K562 (cell line): Measurements from ENCODE around the gene MATK. TPM values are rescaled to one million over a fixed set of nuclear protein-coding genes. Genes with fewer than 3 reads are reported as not detected.
A peak's percentile ranks its signal among the peaks of the same experiment; 100 is the strongest.

Experiments used
- CBFB ChIP-seq: sonication (generic); formaldehyde crosslinking; IDR thresholded peaks from 2 replicates; pipeline ENCODE4 v1.4.0; 2020; ENCODE audit warnings: mild to moderate bottlenecking, missing genetic modification reagents
- CREM ChIP-seq: IDR thresholded peaks from 2 replicates; pipeline ENCODE4 v1.6.1; 2014; ENCODE audit warnings: antibody characterized with exemption, low read depth
- ELF1 ChIP-seq: fragments of 200-800 bp; sonication (Bioruptor generic); IDR thresholded peaks from 2 replicates; pipeline ENCODE4 v1.6.1; 2016; ENCODE audit warnings: missing genetic modification characterization, missing compliant biosample characterization
- ESRRA ChIP-seq: fragments of 450-650 bp; IDR thresholded peaks from 2 replicates; pipeline ENCODE4 v1.6.1; 2014; ENCODE audit warnings: low read depth, mild to moderate bottlenecking, moderate library complexity, borderline replicate concordance
- GMEB1 ChIP-seq: fragments of 250-450 bp; sonication (Bioruptor Pico); IDR thresholded peaks from 2 replicates; pipeline ENCODE4 v1.4.0; 2020; ENCODE audit warnings: mild to moderate bottlenecking
- HNRNPLL ChIP-seq: fragments of 200-400 bp; formaldehyde crosslinking; IDR thresholded peaks from 2 replicates; pipeline ENCODE4 v1.6.1; 2017; ENCODE audit warnings: low read length, low read depth, mild to moderate bottlenecking; ENCODE audit not compliant: poor library complexity, severe bottlenecking
- NFIC ChIP-seq: fragments of 450-650 bp; IDR thresholded peaks from 2 replicates; pipeline ENCODE4 v1.6.1; 2017; ENCODE audit warnings: mild to moderate bottlenecking, inconsistent platforms
- RBBP5 ChIP-seq: fragments of 200-600 bp; sonication (generic); IDR thresholded peaks from 2 replicates; pipeline ENCODE4 v1.6.1; 2012; ENCODE audit warnings: borderline replicate concordance, mild to moderate bottlenecking, low read length, control low read depth, inconsistent platforms; ENCODE audit not compliant: insufficient read depth, poor library complexity, severe bottlenecking
- REST ChIP-seq, 2 experiments: fragments of 450-650 bp; formaldehyde crosslinking in 1 of 2; IDR thresholded peaks; 2 replicates each; pipeline versions ENCODE4 v1.4.0 to v1.6.1; 2014 to 2020; ENCODE audit warnings: mild to moderate bottlenecking in 2 of 2, borderline replicate concordance in 1 of 2, low read depth in 1 of 2
- SP1 ChIP-seq: sonication (generic); formaldehyde crosslinking; IDR thresholded peaks from 2 replicates; pipeline ENCODE4 v1.8.1; 2022; ENCODE audit warnings: mild to moderate bottlenecking, missing genetic modification reagents
- ZNF143 ChIP-seq: sonication (generic); formaldehyde crosslinking; IDR thresholded peaks from 2 replicates; pipeline ENCODE4 v1.9.0; 2022; ENCODE audit warnings: mild to moderate bottlenecking, missing genetic modification reagents
- ZNF395 ChIP-seq: fragments of 200-800 bp; sonication (Bioruptor generic); IDR thresholded peaks from 2 replicates; pipeline ENCODE4 v1.6.1; 2017; ENCODE audit warnings: missing genetic modification characterization, missing compliant biosample characterization
- ZNF507 ChIP-seq: conservative IDR thresholded peaks from 2 replicates; pipeline ENCODE4 v1.6.1; 2017; ENCODE audit warnings: missing genetic modification characterization, missing compliant biosample characterization
- ZNF511 ChIP-seq: sonication (generic); formaldehyde crosslinking; IDR thresholded peaks from 2 replicates; pipeline ENCODE4 v1.8.0; 2022; ENCODE audit warnings: mild to moderate bottlenecking, missing genetic modification reagents
- ZNF75A ChIP-seq: fragments of 450-650 bp; formaldehyde crosslinking; IDR thresholded peaks from 2 replicates; pipeline ENCODE4 v1.4.0; 2020; ENCODE audit warnings: mild to moderate bottlenecking
- polyA plus RNA-seq, 8 experiments: library from polyadenylated mRNA; depleted of rRNA in 4 of 8; stranded (reverse) in 5 of 8; unstranded in 3 of 8; fragments of >200 nt; fragmentation: Nextera tagmentation in 2 of 8; fragmentation: Illumina TruSeq in 1 of 8; extraction: Ambion mirVana in 2 of 8; extraction: Trizol in 1 of 8; gene quantifications; 2 replicates each; pipeline versions ENCODE4 v1.2.1 to v1.2.3, GENCODE V29; 2011 to 2014; ENCODE audit warnings: inconsistent platforms in 1 of 8, missing spikeins in 1 of 8
- total RNA-seq, 7 experiments: library from RNA; depleted of rRNA in 6 of 7; stranded (reverse); fragments of >200 nt in 6 of 7; fragmentation: Illumina TruSeq in 2 of 7; extraction: Trizol in 2 of 7; gene quantifications; 2 replicates each; pipeline versions ENCODE4 v1.2.1 to v1.2.3, GENCODE V29; 2011 to 2021; ENCODE audit warnings: low replicate concordance in 1 of 7

Gene MATK
- total and polyA plus RNA-seq, 9 of the 15 experiments (the other 6 are each of a cell fraction or from before 2014, with no cell fraction given), result 0.08 to 41.5 (median 21.4) TPM

- TF ChIP-seq REST (IDR thresholded peaks at IDR 0.05; ENCODE audit: borderline replicate concordance) (peak; percentile 84), REST (CRISPR knock-in tag; IDR thresholded peaks at IDR 0.05; ENCODE audit: low read depth) (no peak), CREM (peak; percentile 69; the same call in 1 of the 2 replicates), SP1 (CRISPR knock-in tag) (peak; percentile 91), HNRNPLL (no peak), CBFB (no peak), GMEB1 (no peak), ZNF75A (CRISPR knock-in tag) (no peak), ELF1 (tag) (no peak), ZNF395 (CRISPR knock-in tag) (no peak), NFIC (peak; percentile 37; the same call in 1 of the 2 replicates), ZNF143 (CRISPR knock-in tag) (no peak), ESRRA (peak; percentile 81), ZNF511 (CRISPR knock-in tag) (peak; percentile 70), RBBP5 (no peak), ZNF507 (tag) (no peak)
Observed at GRCh38 chr19:3821857-3822364, 35.7 kb upstream of the MATK start (continued).
